Cardiac muscle cell (in vitro differentiated cells and primary cell): ENCODE results near the gene OSBPL3. TPM values are rescaled to one million over a fixed set of nuclear protein-coding genes. Genes with fewer than 3 reads are reported as not detected.
A peak's percentile ranks its signal among the peaks of the same experiment; 100 is the strongest.

Experiments
- DNase-seq, 2 donors: peaks; one replicate each; pipeline versions ENCODE4 v3.0.0 to v3.0.0-alpha.2; 2010 to 2017; ENCODE audit warnings: low read depth in 1 of 2, low spot score in 1 of 2
- H3K27ac ChIP-seq: fragments of 200-600 bp; sonication (generic); 2 replicates; pipeline ENCODE4 v1.5.1; 2016
- H3K27me3 ChIP-seq: fragments of 200-600 bp; sonication (generic); 2 replicates; pipeline ENCODE4 v1.6.0; 2016; ENCODE audit warnings: control low read depth
- H3K36me3 ChIP-seq: fragments of 200-600 bp; sonication (generic); 2 replicates; pipeline ENCODE4 v1.5.1; 2016; ENCODE audit warnings: control low read depth
- H3K4me1 ChIP-seq: fragments of 200-600 bp; sonication (generic); 2 replicates; pipeline ENCODE4 v1.8.1; 2017; ENCODE audit warnings: low read depth, mild to moderate bottlenecking, mixed run types
- H3K4me3 ChIP-seq: fragments of 200-600 bp; sonication (generic); 2 replicates; pipeline ENCODE4 v1.5.1; 2016; ENCODE audit warnings: mild to moderate bottlenecking
- H3K9me3 ChIP-seq: fragments of 200-600 bp; sonication (generic); 2 replicates; pipeline ENCODE4 v1.5.1; 2017; ENCODE audit warnings: low read depth, mild to moderate bottlenecking, control low read depth
- CTCF ChIP-seq: IDR thresholded peaks from 2 replicates; pipeline ENCODE4 v1.5.1; 2012; ENCODE audit warnings: low read depth, mild to moderate bottlenecking, low read length
- polyA plus RNA-seq: library from polyadenylated mRNA; unstranded; fragments of >200 nt; fragmentation: Nextera tagmentation; extraction: Ambion mirVana; gene quantifications from 2 replicates; pipeline ENCODE4 v1.2.1, GENCODE V29; 2016
- total RNA-seq: library from RNA; depleted of rRNA; stranded (reverse); fragments of >200 nt; gene quantifications from 2 replicates; pipeline ENCODE4 v1.2.3, GENCODE V29; 2016

The OSBPL3 gene
- total and polyA plus RNA-seq, 2 experiments from 2014 or later = 7.5 to 8.2 TPM

- Histone ChIP-seq H3K4me3 (no peak overlapping the region), H3K36me3 (no peaks in the 10 kb centered on the region), H3K27me3 (no peaks in the 10 kb centered on the region), H3K4me1 (peaks cover 18% of the 10 kb centered on the region), H3K9me3 (no peaks in the 10 kb centered on the region), H3K27ac (no peak overlapping the region)
- no peak for DNase-seq
- no peak for TF ChIP-seq CTCF
Observed at GRCh38 chr7:24912424-24912823, 67.6 kb downstream of the OSBPL3 start.

DNA sequence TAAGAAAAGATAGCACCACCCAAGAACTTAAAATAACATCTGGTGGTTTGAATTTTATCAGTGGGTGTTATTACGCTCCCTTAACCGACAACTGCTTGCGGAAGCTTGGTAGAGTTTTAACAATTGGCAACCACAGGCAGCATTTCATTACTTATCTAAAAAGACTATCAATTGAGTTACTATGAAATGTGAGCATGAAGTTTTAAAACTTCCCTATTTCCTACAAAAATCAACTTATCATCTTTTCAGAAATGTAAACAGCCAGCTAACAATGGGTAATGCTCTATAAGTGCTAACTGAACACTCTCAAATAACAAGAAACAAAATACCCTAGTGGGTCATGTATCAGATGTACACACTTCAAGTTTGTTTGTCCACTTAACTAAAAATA is 68.8 kb downstream of the OSBPL3 start:
- H3K36me3 ChIP-seq = no peaks in the 10 kb centered on the region

DNA sequence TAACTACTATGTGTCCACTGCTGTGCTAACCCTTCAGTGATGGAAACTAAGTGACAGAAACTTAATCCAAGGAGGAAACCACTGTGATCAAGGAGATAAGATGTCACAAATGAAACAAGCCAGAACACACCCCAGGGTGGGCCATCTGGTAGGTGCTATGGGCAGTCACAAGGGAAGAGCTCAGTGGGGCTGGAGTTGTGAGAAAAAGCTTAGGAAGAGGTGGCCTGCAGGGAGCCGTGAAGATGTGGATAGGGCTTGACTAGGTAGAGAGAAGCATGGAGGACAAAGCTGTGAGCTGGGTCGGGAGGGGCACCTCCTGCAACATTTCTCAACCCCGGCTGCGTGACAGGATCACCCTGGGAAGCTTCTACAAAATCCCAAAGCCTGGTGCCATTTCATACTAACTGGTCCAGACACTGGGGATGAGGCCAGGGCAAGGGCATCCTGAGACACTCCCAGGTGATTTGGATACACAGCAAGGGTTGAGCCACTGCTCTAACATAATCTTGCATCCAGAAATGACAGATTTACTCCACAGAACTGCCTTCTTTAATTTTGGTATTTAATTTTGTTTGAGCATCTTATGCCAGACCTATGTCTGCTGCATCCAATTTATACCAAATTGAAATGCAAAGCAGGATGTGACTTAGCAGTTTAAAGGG is 69.3 kb downstream of the OSBPL3 start:
- H3K27ac ChIP-seq = no peak overlapping the region
- no peak overlapping the region for H3K4me3 ChIP-seq
- H3K9me3 ChIP-seq = no peaks in the 10 kb centered on the region
- H3K36me3 ChIP-seq = no peaks in the 10 kb centered on the region
- H3K4me1 ChIP-seq = peaks cover 18% of the 10 kb centered on the region
- H3K27me3 ChIP-seq = no peaks in the 10 kb centered on the region
- no peak for DNase-seq
- TF ChIP-seq CTCF = no peak

More for the DNA sequence above, 68.8 kb downstream of the OSBPL3 start:
- Histone ChIP-seq H3K4me3 (no peak overlapping the region), H3K4me1 (peaks cover 18% of the 10 kb centered on the region), H3K27ac (peak overlapping the region; percentile 12), H3K27me3 (no peaks in the 10 kb centered on the region), H3K9me3 (no peaks in the 10 kb centered on the region)
- DNase-seq = peak in 1 of 2 donors; percentile 53
- TF ChIP-seq CTCF = no peak

DNA sequence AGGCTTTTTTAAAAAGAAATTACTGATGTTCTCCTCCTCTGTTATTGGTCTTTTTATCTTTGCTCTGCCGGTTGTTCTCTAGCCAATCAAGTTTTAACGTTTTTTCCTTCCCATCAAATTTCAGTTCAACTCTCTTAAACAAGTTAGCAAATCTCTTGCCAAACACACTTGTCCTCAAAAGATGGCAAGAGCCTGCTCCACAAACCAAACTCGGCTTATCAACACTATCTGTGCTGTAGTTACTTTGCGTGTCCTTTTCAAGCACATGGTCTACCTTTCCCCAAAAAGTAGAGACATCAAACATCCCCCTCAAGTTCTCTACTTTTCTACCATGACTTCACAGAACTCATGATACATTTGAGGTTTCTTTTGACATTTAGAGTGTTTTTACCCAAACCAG is 71.3 kb downstream of the OSBPL3 start:
- Histone ChIP-seq H3K4me1 (peaks cover 18% of the 10 kb centered on the region), H3K4me3 (no peak overlapping the region), H3K36me3 (no peaks in the 10 kb centered on the region), H3K9me3 (no peaks in the 10 kb centered on the region), H3K27ac (no peak overlapping the region), H3K27me3 (no peaks in the 10 kb centered on the region)
- no peak for DNase-seq
- no peak for TF ChIP-seq CTCF

DNA sequence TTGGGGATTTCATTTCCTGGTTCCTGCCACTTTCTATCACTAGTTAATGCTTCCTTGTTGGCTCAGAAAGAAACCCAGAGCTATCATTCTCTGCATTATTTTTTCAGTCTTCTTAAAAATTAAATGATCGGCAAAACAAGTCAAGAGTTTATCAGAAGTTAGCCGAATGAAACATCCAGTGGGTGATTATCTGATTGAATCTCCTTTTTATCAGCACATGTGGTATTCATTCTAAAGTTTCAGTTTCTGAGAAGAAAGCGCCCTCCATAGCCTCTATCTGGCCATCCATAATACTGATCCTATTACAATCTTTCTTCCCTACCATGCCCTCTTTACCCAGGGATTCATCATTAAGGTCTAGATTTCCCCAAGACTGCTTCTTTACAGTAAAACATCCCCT is 71.8 kb downstream of the OSBPL3 start:
- Histone ChIP-seq H3K27me3 (no peaks in the 10 kb centered on the region), H3K4me1 (peaks cover 18% of the 10 kb centered on the region), H3K36me3 (no peaks in the 10 kb centered on the region), H3K9me3 (no peaks in the 10 kb centered on the region), H3K4me3 (no peak overlapping the region), H3K27ac (no peak overlapping the region)
- no peak for TF ChIP-seq CTCF
- DNase-seq = no peak
